HG03045 (cell line): ENCODE results near the gene TTLL5.
A peak's percentile ranks its signal among the peaks of the same experiment; 100 is the strongest.

Experiments
- ATAC-seq: cut with Tn5 transposase; IDR thresholded peaks from one replicate; pipeline ENCODE4 v1.9.1; 2021; ENCODE audit warnings: mild to moderate bottlenecking, moderate library complexity; ENCODE audit not compliant: unreplicated experiment

TTLL5 gene

DNA sequence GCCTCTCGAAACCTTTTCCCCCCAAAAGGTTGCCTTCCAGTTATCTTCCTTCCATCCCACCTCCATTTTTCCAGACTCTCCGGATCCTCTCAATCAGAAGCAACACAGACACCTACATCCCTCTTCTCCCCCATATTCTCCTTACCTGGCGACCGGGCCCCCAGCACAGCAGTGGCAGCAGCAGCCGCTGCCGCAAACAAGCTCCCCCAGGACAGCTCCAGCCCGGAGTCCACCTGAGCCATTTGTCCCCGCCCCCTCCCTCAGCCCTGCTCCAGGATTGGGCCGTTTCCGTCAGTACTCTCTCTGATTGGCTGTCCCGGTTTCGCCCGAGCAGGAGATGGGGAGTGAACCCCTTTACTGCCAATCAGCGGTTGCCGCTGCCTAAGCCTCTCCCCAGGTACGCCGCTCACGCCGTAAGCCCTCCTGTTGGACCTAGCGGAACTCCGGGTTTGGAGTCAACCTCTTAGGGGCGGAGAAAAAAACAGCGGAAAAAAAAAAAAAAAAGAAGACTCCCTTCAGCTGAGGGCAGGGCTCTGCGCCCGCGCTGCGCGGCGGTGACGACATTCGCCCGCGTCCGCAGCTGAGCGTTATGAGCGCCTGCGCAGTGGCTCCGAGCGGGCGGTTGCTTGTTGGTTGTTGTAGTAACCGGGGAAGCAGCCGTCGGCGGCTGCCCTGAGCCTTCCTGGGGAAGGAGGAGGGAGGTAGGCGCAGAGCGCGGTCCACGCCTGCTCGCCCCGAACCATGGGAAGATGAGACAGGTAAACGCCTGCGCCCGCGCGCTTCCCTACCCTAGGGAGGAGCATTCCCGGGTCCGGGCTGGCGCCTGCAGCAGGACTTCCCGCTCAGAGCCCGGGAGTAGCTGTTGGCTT, at the start of gene TTLL5, which contains the start of gene ERG28:
TTLL5 (plus strand) TSS at position 617 of the 869 bp plus-strand sequence. CDS start 1,904 bp downstream, outside the sequence.
ERG28 (minus strand) TSS at position 247 of the 869 bp plus-strand sequence. CDS start 3,374 bp downstream, outside the sequence.
- peak; percentile 99 for ATAC-seq

GRCh38 chr14:75612157-75612556, 48.9 kb upstream of the TTLL5 start:
- no peak for ATAC-seq

GRCh38 chr14:75614179-75614578, 46.9 kb upstream of the TTLL5 start:
- no peak for ATAC-seq

DNA sequence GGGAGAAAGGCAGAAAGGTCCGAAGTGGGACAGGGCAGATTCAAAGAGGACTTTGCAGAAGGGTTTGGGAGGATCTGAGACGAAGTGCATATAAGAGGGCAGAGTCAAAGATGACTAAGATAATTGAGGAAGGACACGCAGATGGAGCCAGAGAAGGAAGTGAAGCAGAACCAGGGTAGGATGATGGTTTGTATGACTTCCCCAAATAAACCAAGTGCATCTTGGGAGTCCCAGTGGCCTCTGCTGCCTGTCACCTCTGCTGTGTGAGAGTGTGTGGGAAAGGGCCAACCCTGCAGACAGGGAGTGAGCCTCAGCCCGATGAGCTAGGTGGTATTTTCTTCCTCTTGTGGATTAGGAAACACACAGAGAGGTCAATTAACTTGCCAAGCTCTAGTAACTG, 45.8 kb upstream of the TTLL5 start:
- no peak for ATAC-seq

- ATAC-seq, result no peak
Measured at GRCh38 chr14:75619548-75619947, 41.5 kb upstream of the TTLL5 start.

DNA sequence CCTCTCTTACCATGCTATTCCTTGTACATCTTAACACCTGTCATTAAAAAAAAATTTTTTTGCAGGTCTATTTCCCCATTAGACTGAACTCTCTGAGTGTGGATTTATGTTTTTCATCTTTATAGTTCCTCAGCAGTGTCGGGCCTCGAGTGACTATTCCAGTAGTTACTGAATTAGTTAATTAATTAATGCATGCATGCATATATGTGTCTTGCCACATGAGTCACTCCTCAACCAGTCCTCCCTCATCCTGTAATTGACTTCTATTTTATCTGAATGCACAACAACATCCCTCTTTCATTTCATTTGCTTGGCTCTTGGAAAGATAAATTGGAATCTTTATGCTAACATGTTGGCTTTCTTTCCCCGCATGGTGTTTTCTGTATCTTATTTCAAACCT, 36.0 kb upstream of the TTLL5 start:
- no peak for ATAC-seq

DNA sequence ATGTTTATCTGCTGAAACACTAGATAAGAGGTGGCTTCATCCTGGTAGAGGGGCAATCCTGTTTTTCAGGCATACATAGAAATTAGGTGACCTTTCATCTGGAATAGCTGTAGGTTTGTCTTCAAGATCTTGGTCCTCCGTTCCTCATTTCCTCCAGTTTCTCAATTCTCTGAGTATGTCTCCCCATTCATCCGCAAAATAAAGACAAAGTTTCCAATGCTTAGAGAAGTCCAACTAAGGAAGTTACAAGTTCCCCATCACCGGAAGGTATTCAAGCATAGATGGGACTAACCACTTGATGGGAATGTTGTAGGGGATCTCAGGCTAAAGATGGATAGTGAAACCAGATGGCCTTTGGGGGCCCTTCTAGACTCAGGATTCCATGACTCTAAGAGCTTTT, 34.6 kb upstream of the TTLL5 start:
- ATAC-seq, result no peak

DNA sequence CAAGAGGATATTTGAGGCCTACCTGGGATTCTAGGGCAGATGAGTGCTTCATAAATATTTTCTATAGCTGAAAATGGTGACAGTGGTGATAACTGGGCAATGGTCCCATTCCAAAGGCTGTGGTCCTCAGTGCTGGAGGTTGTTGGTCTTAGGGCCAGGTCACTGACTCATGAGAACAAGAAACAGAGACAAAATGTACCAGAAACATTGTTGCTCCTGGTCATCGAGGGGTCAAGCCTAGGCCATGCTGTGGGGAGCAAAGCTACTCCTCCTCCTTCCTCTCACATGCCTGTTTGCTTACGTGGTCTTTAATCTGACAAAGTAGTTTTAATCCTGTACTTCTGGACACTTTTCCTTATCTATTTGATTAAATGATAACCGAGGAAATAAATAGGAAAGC, 34.2 kb upstream of the TTLL5 start:
- ATAC-seq, result no peak

- no peak for ATAC-seq
Measured at GRCh38 chr14:75627406-75627805, 33.6 kb upstream of the TTLL5 start.

GRCh38 chr14:75628816-75629215, 32.2 kb upstream of the TTLL5 start:
- ATAC-seq, result no peak

DNA sequence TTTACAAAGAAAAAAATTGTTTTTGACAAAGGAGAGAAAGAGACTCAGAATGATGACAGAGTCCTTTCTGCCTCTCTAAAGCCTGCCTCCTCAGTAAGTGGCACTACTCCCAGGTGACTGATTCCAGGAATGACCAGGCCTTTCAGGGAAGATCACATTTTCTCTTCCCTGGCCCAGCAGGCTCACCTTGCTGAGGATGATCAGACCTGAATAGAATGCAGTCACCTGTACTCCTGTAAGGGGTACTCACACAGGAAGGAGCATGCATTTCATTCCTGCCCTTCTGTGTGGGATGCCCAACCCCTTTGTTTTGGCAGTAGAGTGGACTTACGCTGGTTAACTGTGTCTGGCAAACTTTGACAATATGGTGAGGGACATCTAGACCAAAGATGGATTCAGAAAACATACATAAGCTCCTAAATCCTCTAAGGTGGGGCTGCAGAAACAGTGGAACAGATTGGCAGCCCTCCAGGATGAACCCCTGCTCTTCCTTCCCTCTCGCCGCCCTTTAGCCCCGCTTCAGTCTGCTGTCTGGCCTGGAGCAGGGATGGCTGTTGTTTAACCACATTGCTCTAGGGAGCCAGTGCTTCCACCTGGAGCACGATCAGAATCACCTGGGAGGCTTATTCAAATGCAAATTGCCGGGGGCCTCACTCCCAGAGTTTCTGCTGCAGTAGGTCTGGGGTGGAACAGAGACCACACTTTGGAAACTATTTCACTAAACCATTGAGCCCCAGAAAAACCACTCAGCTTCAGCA, 30.2 kb upstream of the TTLL5 start:
- ATAC-seq, result no peak

DNA sequence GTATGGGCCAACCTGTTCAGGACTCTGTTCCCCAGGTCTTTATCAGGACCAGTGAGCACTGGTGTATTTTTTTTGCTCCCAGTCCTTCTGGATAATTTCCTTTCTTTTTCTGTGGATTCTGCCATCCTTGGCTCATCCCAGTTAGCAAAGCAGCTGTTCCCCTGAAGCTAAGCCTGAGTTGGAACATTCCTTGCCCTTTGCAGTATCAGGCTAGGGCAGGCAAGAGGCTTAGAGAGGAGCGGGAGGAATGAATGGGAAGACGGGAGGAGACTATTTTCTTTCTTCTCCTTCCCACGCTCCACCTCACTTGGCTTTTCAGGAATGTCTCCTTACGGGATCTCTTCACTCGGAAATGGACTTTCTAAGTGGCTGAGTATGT, 29.6 kb upstream of the TTLL5 start:
- ATAC-seq, result no peak

GRCh38 chr14:75634848-75635247, 26.2 kb upstream of the TTLL5 start:
- no peak for ATAC-seq

GRCh38 chr14:75636100-75636692, 24.9 kb upstream of the TTLL5 start:
- no peak for ATAC-seq

GRCh38 chr14:75640876-75641275, 20.2 kb upstream of the TTLL5 start:
- ATAC-seq, result no peak

GRCh38 chr14:75643985-75644384, 17.1 kb upstream of the TTLL5 start:
- no peak for ATAC-seq

- no peak for ATAC-seq
Measured at GRCh38 chr14:75645056-75645455, 16.0 kb upstream of the TTLL5 start.

DNA sequence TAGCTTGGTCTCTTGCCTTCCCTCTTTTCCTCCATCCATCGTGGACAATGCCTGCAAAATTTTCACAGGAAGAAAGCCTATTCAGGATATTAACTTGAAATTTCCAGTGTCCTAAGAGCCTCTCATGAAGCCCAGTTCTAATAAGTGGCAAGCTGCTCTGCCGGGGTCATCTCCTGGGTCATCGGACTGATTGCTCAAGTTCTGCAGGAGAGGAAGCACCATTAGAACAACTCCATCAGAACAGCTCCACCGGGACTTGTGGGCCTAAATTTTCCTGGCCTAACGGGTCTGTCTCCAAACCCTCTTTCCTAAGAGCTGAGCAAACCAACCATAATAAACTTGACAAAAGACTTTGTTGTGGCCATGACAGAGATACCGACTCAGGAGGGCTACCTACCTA, 14.3 kb upstream of the TTLL5 start:
- no peak for ATAC-seq

- no peak for ATAC-seq
Measured at GRCh38 chr14:75647640-75648039, 13.4 kb upstream of the TTLL5 start.

- no peak for ATAC-seq
Measured at GRCh38 chr14:75648066-75648838, 12.8 kb upstream of the TTLL5 start.

- ATAC-seq, result no peak
Measured at GRCh38 chr14:75649337-75649736, 11.7 kb upstream of the TTLL5 start.
